ENCODE results near the gene MVB12A. TPM values are rescaled to one million over a fixed set of nuclear protein-coding genes. Genes with fewer than 3 reads are reported as not detected.

MVB12A gene
- total and polyA plus RNA-seq, 10 of the 15 experiments (the other 5 are each of a cell fraction or from before 2014, with no cell fraction given) = 1.2 to 47.6 (median 26.3) TPM

DNA sequence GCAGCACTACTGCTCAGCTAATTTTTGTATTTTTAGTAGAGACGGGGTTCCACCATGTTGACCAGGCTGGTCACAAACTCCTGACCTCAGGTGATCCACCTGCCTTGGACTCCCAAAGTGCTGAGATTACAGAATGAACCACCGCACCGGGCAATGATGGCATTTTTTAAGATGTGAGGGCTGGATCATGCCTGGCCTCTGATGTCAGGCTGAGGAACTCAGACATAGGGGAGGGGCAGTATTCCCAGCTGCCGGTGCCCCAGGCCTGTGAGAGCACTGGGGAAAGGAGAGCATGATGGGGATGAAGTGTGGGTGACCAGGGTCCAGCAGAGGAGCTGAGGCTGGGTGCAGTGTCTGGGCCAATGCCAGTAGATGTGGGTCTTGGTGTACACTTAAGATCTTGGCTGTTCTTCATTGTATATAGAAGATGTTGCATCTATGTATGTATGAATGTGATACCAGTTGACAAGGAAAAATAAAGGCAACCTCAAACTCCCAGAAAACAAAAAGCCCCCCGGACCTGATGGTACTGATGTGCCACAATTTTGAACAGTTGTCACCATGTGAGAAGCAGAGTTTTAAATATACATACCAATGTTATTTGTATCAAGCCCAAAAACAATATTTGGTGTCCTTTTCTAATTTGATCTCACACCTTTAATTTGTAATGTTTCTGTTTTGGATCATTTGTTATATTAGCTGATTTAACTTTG lies 39.3 kb upstream of the MVB12A start (continued):
- TF ChIP-seq, protein P1, sequence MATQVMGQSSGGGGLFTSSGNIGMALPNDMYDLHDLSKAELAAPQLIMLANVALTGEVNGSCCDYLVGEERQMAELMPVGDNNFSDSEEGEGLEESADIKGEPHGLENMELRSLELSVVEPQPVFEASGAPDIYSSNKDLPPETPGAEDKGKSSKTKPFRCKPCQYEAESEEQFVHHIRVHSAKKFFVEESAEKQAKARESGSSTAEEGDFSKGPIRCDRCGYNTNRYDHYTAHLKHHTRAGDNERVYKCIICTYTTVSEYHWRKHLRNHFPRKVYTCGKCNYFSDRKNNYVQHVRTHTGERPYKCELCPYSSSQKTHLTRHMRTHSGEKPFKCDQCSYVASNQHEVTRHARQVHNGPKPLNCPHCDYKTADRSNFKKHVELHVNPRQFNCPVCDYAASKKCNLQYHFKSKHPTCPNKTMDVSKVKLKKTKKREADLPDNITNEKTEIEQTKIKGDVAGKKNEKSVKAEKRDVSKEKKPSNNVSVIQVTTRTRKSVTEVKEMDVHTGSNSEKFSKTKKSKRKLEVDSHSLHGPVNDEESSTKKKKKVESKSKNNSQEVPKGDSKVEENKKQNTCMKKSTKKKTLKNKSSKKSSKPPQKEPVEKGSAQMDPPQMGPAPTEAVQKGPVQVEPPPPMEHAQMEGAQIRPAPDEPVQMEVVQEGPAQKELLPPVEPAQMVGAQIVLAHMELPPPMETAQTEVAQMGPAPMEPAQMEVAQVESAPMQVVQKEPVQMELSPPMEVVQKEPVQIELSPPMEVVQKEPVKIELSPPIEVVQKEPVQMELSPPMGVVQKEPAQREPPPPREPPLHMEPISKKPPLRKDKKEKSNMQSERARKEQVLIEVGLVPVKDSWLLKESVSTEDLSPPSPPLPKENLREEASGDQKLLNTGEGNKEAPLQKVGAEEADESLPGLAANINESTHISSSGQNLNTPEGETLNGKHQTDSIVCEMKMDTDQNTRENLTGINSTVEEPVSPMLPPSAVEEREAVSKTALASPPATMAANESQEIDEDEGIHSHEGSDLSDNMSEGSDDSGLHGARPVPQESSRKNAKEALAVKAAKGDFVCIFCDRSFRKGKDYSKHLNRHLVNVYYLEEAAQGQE (IDR thresholded peaks at IDR 0.05; ENCODE audit: low read depth, low read length) = no peak
- TF ChIP-seq CREM (IDR thresholded peaks at IDR 0.05; ENCODE audit: low read depth) = no peak
- TF ChIP-seq, protein P2, sequence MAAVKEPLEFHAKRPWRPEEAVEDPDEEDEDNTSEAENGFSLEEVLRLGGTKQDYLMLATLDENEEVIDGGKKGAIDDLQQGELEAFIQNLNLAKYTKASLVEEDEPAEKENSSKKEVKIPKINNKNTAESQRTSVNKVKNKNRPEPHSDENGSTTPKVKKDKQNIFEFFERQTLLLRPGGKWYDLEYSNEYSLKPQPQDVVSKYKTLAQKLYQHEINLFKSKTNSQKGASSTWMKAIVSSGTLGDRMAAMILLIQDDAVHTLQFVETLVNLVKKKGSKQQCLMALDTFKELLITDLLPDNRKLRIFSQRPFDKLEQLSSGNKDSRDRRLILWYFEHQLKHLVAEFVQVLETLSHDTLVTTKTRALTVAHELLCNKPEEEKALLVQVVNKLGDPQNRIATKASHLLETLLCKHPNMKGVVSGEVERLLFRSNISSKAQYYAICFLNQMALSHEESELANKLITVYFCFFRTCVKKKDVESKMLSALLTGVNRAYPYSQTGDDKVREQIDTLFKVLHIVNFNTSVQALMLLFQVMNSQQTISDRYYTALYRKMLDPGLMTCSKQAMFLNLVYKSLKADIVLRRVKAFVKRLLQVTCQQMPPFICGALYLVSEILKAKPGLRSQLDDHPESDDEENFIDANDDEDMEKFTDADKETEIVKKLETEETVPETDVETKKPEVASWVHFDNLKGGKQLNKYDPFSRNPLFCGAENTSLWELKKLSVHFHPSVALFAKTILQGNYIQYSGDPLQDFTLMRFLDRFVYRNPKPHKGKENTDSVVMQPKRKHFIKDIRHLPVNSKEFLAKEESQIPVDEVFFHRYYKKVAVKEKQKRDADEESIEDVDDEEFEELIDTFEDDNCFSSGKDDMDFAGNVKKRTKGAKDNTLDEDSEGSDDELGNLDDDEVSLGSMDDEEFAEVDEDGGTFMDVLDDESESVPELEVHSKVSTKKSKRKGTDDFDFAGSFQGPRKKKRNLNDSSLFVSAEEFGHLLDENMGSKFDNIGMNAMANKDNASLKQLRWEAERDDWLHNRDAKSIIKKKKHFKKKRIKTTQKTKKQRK (IDR thresholded peaks at IDR 0.05; ENCODE audit: low read depth, low read length) = no peak
- no peak for TF ChIP-seq IKZF1 (conservative IDR thresholded peaks at IDR 0.05)
- no peak for TF ChIP-seq JUND (IDR thresholded peaks at IDR 0.05; ENCODE audit: low read depth, low read length)
- TF ChIP-seq JUNB (IDR thresholded peaks at IDR 0.05) = no peak
- no peak for TF ChIP-seq STAT1 (conservative IDR thresholded peaks at IDR 0.05)
